ENCODE results near the gene CSRP2. TPM values are rescaled to one million over a fixed set of nuclear protein-coding genes. Genes with fewer than 3 reads are reported as not detected.

The CSRP2 gene
- total RNA-seq, 1 experiment from 2014 or later, result 36.1 TPM

DNA sequence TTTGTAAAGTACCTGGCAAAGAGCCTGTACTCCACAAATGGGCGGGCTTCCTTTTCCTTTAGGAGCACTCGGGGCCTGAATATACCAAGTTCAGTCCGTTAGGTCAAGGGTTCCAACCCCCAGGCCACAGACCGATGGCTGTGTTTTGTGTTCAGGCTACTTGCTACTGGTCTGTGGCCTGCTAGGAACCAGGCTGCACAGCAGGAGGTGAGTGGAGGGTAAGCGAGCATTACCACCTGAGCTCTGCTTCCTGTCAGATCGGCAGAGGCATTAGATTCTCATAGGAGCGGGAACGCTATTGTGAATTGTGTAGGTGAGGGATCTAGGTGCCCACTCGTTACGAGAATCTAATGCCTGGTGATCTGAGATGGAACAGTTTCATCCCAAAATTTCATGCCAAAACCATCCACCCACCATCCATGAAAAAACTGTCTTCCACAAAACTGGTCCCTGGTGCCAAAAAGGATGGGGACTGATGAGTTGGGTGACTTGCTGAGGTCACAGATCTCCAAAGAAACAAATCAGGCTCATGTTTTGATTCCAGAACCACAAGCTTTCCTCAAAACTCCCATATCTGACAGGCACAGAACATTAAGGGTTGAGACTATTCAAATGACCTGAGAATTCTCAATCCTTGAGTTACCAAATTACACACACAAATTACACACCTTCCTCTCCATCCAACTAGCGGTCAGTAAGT is 4.2 kb downstream of the CSRP2 start:
- Histone ChIP-seq H3K9ac (ENCODE audit: low read length) (no peak overlapping the region), H3K4me3 (replicated peaks in 1 of 2; ENCODE audit: low read depth in 1 of 2, low read length in 2 of 2) (no peak overlapping the region), H3K4me2 (ENCODE audit: low read length) (no peak overlapping the region), H4K20me1 (ENCODE audit: insufficient read depth) (no peaks in the 10 kb centered on the region), H3K9me3 (ENCODE audit: control insufficient read depth in 1 of 2, insufficient read depth in 1 of 2, low read depth in 1 of 2, low read length in 2 of 2) (no peaks in the 10 kb centered on the region), H2AFZ (ENCODE audit: low read depth, low read length, poor library complexity, severe bottlenecking) (no peak overlapping the region), H3K27me3 (ENCODE audit: insufficient read depth, low read length) (no peaks in the 10 kb centered on the region), H3K79me2 (ENCODE audit: insufficient read depth, low read length) (no peaks in the 10 kb centered on the region), H3K9me2 (ENCODE audit: insufficient read depth) (no peaks in the 10 kb centered on the region), H3K27ac (ENCODE audit: low read depth, low read length) (no peak overlapping the region), H3K36me3 (ENCODE audit: control insufficient read depth in 1 of 2, insufficient read depth in 2 of 2, low read length in 2 of 2) (no peaks in the 10 kb centered on the region), H3K4me1 (ENCODE audit: control insufficient read depth in 1 of 2, insufficient read depth in 2 of 2, low read length in 2 of 2) (peaks cover under 1 to 14% of the 10 kb centered on the region in 2 experiments; a peak in 3 of 4 replicates)
- RAD21 ChIA-PET (ENCODE audit: low non-redundant PET in 1 of 2, low total read pairs in 2 of 2, uncharacterized antibody in 2 of 2, unreplicated experiment in 2 of 2), result no interaction called here
- TF ChIP-seq SRF (IDR thresholded peaks at IDR 0.05; ENCODE audit: low read depth) (no peak), EGR1 (IDR thresholded peaks at IDR 0.05; ENCODE audit: low read depth) (no peak), YY1 (IDR thresholded peaks at IDR 0.05; ENCODE audit: extremely low read depth, insufficient replicate concordance, low read depth, low read length) (no peak), JUND (IDR thresholded peaks at IDR 0.05) (no peak), POLR2AphosphoS5 (IDR thresholded peaks at IDR 0.05; ENCODE audit: low read depth, low read length) (no peak), RAD21 (IDR thresholded peaks at IDR 0.05; ENCODE audit: low read depth) (no peak), ZFX (IDR thresholded peaks at IDR 0.05) (no peak), EZH2 (IDR thresholded peaks at IDR 0.05) (no peak)
- TF ChIP-seq, protein P1, sequence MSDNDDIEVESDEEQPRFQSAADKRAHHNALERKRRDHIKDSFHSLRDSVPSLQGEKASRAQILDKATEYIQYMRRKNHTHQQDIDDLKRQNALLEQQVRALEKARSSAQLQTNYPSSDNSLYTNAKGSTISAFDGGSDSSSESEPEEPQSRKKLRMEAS (IDR thresholded peaks at IDR 0.05), result no peak
- TF ChIP-seq, protein P2, sequence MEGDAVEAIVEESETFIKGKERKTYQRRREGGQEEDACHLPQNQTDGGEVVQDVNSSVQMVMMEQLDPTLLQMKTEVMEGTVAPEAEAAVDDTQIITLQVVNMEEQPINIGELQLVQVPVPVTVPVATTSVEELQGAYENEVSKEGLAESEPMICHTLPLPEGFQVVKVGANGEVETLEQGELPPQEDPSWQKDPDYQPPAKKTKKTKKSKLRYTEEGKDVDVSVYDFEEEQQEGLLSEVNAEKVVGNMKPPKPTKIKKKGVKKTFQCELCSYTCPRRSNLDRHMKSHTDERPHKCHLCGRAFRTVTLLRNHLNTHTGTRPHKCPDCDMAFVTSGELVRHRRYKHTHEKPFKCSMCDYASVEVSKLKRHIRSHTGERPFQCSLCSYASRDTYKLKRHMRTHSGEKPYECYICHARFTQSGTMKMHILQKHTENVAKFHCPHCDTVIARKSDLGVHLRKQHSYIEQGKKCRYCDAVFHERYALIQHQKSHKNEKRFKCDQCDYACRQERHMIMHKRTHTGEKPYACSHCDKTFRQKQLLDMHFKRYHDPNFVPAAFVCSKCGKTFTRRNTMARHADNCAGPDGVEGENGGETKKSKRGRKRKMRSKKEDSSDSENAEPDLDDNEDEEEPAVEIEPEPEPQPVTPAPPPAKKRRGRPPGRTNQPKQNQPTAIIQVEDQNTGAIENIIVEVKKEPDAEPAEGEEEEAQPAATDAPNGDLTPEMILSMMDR (IDR thresholded peaks at IDR 0.05 in 2 of 3, conservative IDR thresholded peaks at IDR 0.05 in 1 of 3; ENCODE audit: borderline replicate concordance in 1 of 3, insufficient read depth in 1 of 3, low read depth in 2 of 3, low read length in 2 of 3), result no peak
- TF ChIP-seq, protein P3, sequence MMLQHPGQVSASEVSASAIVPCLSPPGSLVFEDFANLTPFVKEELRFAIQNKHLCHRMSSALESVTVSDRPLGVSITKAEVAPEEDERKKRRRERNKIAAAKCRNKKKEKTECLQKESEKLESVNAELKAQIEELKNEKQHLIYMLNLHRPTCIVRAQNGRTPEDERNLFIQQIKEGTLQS (IDR thresholded peaks at IDR 0.05), result no peak
- intact Hi-C loops (cut with micrococcal nuclease), result no loop called here
- POLR2A ChIA-PET, result no interaction called here
- CTCF ChIA-PET, result no interaction called here
- BruUV-seq (replicated peaks), result no TSS peak
- no peak for ATAC-seq
- no peak for DNase-seq (ENCODE audit: low read depth, low spot score)

Measured in HCT116 (cell line).